ENCODE data around the gene ZNF513. TPM values are rescaled to one million over a fixed set of nuclear protein-coding genes. Genes with fewer than 3 reads are reported as not detected.

Gene ZNF513
- total RNA-seq, 1 experiment from 2014 or later = 19.2 TPM

DNA sequence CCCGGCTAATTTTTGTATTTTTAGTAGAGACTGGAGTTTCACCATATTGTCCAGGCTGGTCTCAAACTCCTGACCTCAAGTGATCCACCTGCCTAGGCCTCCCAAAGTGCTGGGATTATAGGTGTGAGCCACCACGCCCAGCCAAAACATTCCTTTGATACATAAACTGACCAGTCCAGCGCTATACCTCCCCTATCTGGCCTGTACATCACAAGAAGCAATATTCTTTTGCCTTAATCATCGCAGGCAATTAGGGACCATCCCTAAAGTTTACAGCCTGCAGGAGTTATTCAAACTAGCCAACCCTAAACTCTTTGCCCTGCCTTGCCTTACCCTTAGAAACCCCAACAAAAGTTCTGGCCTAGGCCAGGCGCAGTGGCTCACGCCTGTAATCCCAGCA is 35.6 kb upstream of the ZNF513 start:
- H3K9me3 Mint-ChIP-seq (ENCODE audit: unreplicated experiment) = no peaks in the 10 kb centered on the region
- TF ChIP-seq, protein P1, sequence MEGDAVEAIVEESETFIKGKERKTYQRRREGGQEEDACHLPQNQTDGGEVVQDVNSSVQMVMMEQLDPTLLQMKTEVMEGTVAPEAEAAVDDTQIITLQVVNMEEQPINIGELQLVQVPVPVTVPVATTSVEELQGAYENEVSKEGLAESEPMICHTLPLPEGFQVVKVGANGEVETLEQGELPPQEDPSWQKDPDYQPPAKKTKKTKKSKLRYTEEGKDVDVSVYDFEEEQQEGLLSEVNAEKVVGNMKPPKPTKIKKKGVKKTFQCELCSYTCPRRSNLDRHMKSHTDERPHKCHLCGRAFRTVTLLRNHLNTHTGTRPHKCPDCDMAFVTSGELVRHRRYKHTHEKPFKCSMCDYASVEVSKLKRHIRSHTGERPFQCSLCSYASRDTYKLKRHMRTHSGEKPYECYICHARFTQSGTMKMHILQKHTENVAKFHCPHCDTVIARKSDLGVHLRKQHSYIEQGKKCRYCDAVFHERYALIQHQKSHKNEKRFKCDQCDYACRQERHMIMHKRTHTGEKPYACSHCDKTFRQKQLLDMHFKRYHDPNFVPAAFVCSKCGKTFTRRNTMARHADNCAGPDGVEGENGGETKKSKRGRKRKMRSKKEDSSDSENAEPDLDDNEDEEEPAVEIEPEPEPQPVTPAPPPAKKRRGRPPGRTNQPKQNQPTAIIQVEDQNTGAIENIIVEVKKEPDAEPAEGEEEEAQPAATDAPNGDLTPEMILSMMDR (IDR thresholded peaks at IDR 0.05; ENCODE audit: insufficient read depth in 1 of 2, low read depth in 1 of 2, low read length in 1 of 2, severe bottlenecking in 1 of 2, unreplicated experiment in 1 of 2) = no peak
- POLR2A ChIA-PET = no interaction called here
- H3K27me3 Mint-ChIP-seq (ENCODE audit: insufficient read depth, unreplicated experiment) = no peaks in the 10 kb centered on the region
- Histone ChIP-seq H3K4me3 (ENCODE audit: low read depth, low read length) (no peak overlapping the region), H3K4me1 (peaks cover 16% of the 10 kb centered on the region; the same call in 1 of the 2 replicates), H3K9me3 (no peaks in the 10 kb centered on the region), H3K36me3 (ENCODE audit: control insufficient read depth, insufficient read depth, low read length) (no peaks in the 10 kb centered on the region), H3K27me3 (replicated peaks; ENCODE audit: control insufficient read depth, insufficient read depth, low read length) (no peaks in the 10 kb centered on the region)
- peaks cover 5% of the 10 kb centered on the region for H3K36me3 Mint-ChIP-seq (ENCODE audit: insufficient read depth, unreplicated experiment)
- intact Hi-C loops (cut with micrococcal nuclease; ENCODE audit: unreplicated experiment) = no loop called here
- CTCF ChIA-PET = no interaction called here
- no peak overlapping the region for H3K27ac Mint-ChIP-seq (ENCODE audit: unreplicated experiment)
- H3K4me1 Mint-ChIP-seq (ENCODE audit: low read depth, unreplicated experiment) = peaks cover 20% of the 10 kb centered on the region
- DNase-seq = no peak
- no peak overlapping the region for H3K4me3 Mint-ChIP-seq (ENCODE audit: unreplicated experiment)
- BruUV-seq (replicated peaks) = no TSS peak

DNA sequence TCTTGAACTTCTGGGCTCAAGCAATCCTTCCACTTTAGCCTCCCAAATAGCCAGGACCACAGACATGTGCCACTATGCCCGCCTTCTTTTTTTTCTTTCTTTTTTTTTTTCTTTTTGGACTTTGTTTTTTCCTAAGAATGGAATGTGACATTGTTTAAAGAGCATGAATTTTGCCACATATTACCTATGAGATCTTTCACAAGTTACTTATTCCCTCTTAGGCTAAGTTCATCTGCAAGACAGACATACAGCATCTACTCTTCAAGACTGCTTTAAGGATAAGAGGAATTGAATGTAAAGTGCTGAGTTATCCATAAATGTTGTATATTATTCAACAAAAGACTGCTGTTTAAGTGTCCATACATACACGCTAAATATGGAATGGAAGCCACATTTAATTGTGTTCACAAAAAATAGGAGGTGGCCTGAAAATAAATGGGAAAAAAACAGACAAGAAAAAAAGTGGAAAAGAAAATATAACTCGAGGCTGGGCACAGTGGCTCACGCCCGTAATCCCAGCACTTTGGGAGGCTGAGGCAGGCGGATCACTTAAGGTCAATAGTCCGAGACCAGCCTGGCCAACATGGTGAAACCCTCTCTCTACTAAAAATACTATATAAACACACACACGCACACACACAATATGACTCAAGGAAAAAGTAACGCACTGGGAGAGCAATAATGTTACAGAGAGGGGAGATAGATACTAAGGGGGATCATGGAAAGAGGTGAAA is 32.1 kb upstream of the ZNF513 start:
- no TSS peak for BruUV-seq (replicated peaks)
- Mint-ChIP-seq H3K36me3 (ENCODE audit: insufficient read depth, unreplicated experiment) (peaks cover 19% of the 10 kb centered on the region), H3K27ac (ENCODE audit: unreplicated experiment) (peak overlapping the region; percentile 23), H3K9me3 (ENCODE audit: unreplicated experiment) (no peaks in the 10 kb centered on the region), H3K27me3 (ENCODE audit: insufficient read depth, unreplicated experiment) (no peaks in the 10 kb centered on the region), H3K4me1 (ENCODE audit: low read depth, unreplicated experiment) (peaks cover 27% of the 10 kb centered on the region), H3K4me3 (ENCODE audit: unreplicated experiment) (no peak overlapping the region)
- Histone ChIP-seq H3K27me3 (replicated peaks; ENCODE audit: control insufficient read depth, insufficient read depth, low read length) (no peaks in the 10 kb centered on the region), H3K4me3 (ENCODE audit: low read depth, low read length) (no peak overlapping the region), H3K36me3 (ENCODE audit: control insufficient read depth, insufficient read depth, low read length) (no peaks in the 10 kb centered on the region), H3K4me1 (peaks cover 26% of the 10 kb centered on the region), H3K9me3 (no peaks in the 10 kb centered on the region)
- DNase-seq = no peak
- ChIA-PET POLR2A (no interaction called here), CTCF (no interaction called here)
- intact Hi-C loops (cut with micrococcal nuclease; ENCODE audit: unreplicated experiment) = no loop called here
- TF ChIP-seq, protein P1 (IDR thresholded peaks at IDR 0.05; ENCODE audit: insufficient read depth in 1 of 2, low read depth in 1 of 2, low read length in 1 of 2, severe bottlenecking in 1 of 2, unreplicated experiment in 1 of 2) = no peak

DNA sequence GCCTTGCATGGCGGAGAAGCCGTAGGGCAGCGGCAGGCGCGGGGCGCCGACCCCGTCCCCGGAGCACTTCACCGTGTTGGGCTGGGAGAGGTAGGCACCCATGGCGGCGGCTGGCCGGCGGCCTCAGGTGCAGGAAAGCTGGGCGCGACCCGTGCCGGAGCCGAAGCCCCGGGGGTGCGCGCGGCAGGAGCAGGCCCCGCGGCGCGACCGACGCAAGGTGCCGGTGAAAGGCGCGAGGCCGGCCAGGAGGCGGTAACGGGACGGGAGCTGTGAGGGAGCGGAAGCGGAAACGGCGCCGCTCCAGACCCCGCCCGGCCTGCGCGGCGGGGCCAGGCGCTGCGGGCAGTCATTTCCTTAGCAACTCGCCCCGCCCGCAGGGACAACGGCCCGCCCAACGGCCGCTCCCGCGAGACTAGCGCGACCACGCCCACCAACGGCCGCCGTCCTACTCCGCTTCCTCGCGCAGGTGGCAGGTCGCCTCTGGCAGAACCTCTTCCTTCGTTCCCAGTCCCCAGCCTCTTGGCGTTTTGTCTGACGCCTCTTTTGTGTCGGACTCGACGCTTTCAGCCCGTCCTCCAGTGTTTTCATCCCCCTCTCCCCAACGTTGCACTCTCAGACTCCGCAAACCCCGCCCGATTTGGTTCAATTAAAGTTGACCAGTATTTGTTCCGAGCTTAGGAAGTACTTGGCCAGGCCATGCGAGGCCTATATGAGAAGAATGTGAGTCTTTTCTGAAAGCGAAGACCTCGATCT is 29.0 kb upstream of the ZNF513 start, which contains the start of gene PPM1G:
TSS of gene PPM1G (minus strand) at position 271 of the 753 bp plus-strand sequence. CDS start at position 102, 169 bp downstream.
- TF ChIP-seq, protein P1 (IDR thresholded peaks at IDR 0.05; ENCODE audit: insufficient read depth in 1 of 2, low read depth in 1 of 2, low read length in 1 of 2, severe bottlenecking in 1 of 2, unreplicated experiment in 1 of 2) = no peak
- H3K27ac Mint-ChIP-seq (ENCODE audit: unreplicated experiment) = peak within 1 kb of the TSS; percentile 91
- POLR2A ChIA-PET = interaction anchor here (0.6 to 3.1 kb wide), 8 partner anchors 17 to 1342 kb away, joined by 3 to 63 read pairs (median 4); partner anchors contain the start of genes NRBP1, PPP1CB, ZNF512 and ZNF513

More for the DNA sequence above, 29.0 kb upstream of the ZNF513 start, which contains the start of gene PPM1G:
- CTCF ChIA-PET = interaction anchor here (0.8 to 3.4 kb wide), 7 partner anchors 20 to 274 kb away, joined by 3 to 36 read pairs (median 3); partner anchors contain the start of genes NRBP1, SLC4A1AP and SUPT7L
- peak; percentile 96 to 99 for DNase-seq
- Mint-ChIP-seq H3K4me3 (ENCODE audit: unreplicated experiment) (peak within 1 kb of the TSS; percentile 84), H3K36me3 (ENCODE audit: insufficient read depth, unreplicated experiment) (peaks cover 47% of the 10 kb centered on the region), H3K9me3 (ENCODE audit: unreplicated experiment) (no peaks in the 10 kb centered on the region), H3K4me1 (ENCODE audit: low read depth, unreplicated experiment) (peaks cover 33% of the 10 kb centered on the region), H3K27me3 (ENCODE audit: insufficient read depth, unreplicated experiment) (no peaks in the 10 kb centered on the region)
- H3K36me3 ChIP-seq (ENCODE audit: control insufficient read depth, insufficient read depth, low read length) = no peaks in the 10 kb centered on the region
- H3K9me3 ChIP-seq = no peaks in the 10 kb centered on the region
- H3K27me3 ChIP-seq (replicated peaks; ENCODE audit: control insufficient read depth, insufficient read depth, low read length) = no peaks in the 10 kb centered on the region
- intact Hi-C loops (cut with micrococcal nuclease; ENCODE audit: unreplicated experiment) = loop anchor here (1.0 to 10.0 kb wide), 4 partner anchors 19 to 215 kb away; partner anchors contain the start of genes CCDC121, FNDC4, GCKR and GPN1
- H3K4me3 ChIP-seq (ENCODE audit: low read depth, low read length) = peak within 1 kb of the TSS; percentile 68
- peaks cover 28% of the 10 kb centered on the region for H3K4me1 ChIP-seq
- no TSS peak for BruUV-seq (replicated peaks)

Data from Caco-2 (cell line).